WTC11 (cell line): ENCODE results near the gene NTRK3. TPM values are rescaled to one million over a fixed set of nuclear protein-coding genes. Genes with fewer than 3 reads are reported as not detected.

Experiments used
- ATAC-seq: fragments of 200-7000 bp; cut with Tn5 transposase; 2 replicates; pipeline ENCODE4 v1.10.0; 2021; ENCODE audit warnings: mild to moderate bottlenecking, moderate library complexity
- CTCF ChIA-PET: fragments of 300-600 bp; sonication (Branson Sonifier 250); formaldehyde crosslinking; loops from one replicate; lab custom pipeline; 2021; ENCODE audit warnings: antibody characterized with exemption; lab: Charles Lee
- POLR2A ChIA-PET: fragments of 350-600 bp; sonication (Branson Sonifier 250); formaldehyde crosslinking; loops from one replicate; lab custom pipeline; 2021; ENCODE audit warnings: antibody characterized with exemption; lab: Charles Lee
- DNase-seq: peaks from one replicate; pipeline ENCODE4 v3.0.0; 2021; ENCODE audit warnings: low spot score
- H3K27ac Mint-ChIP-seq: 2 replicates; pipeline ENCODE4 v1.8.0; 2021; ENCODE audit warnings: mixed read lengths
- H3K27me3 Mint-ChIP-seq: 2 replicates; pipeline ENCODE4 v1.8.0; 2021; ENCODE audit warnings: low read depth, mild to moderate bottlenecking, moderate library complexity, mixed read lengths
- H3K36me3 Mint-ChIP-seq: 2 replicates; pipeline ENCODE4 v1.8.0; 2021; ENCODE audit warnings: mixed read lengths
- H3K4me1 Mint-ChIP-seq: 2 replicates; pipeline ENCODE4 v1.8.0; 2022; ENCODE audit warnings: mixed read lengths
- H3K4me3 Mint-ChIP-seq: 2 replicates; pipeline ENCODE4 v1.8.0; 2021; ENCODE audit warnings: mild to moderate bottlenecking, moderate library complexity, mixed read lengths
- H3K9me3 Mint-ChIP-seq: 2 replicates; pipeline ENCODE4 v1.8.0; 2021; ENCODE audit warnings: mixed read lengths
- ATF1 ChIP-seq: sonication (generic); formaldehyde crosslinking; IDR thresholded peaks from 2 replicates; pipeline ENCODE4 v1.8.1; 2023; ENCODE audit warnings: mild to moderate bottlenecking, moderate library complexity, missing genetic modification reagents
- CBFB ChIP-seq: sonication (generic); formaldehyde crosslinking; IDR thresholded peaks from 2 replicates; pipeline ENCODE4 v1.8.1; 2022; ENCODE audit warnings: mild to moderate bottlenecking, low read depth, missing genetic modification reagents
- GABPB1 ChIP-seq: sonication (generic); formaldehyde crosslinking; IDR thresholded peaks from 2 replicates; pipeline ENCODE4 v1.8.1; 2023; ENCODE audit warnings: mild to moderate bottlenecking, missing genetic modification reagents
- GRHL2 ChIP-seq: fragments of 250-450 bp; sonication (Bioruptor Pico); IDR thresholded peaks from 2 replicates; pipeline ENCODE4 v1.8.0; 2022; ENCODE audit warnings: mild to moderate bottlenecking, moderate library complexity; ENCODE audit not compliant: insufficient replicate concordance, severe bottlenecking
- HMGA2 ChIP-seq: fragments of 250-450 bp; sonication (Bioruptor Pico); IDR thresholded peaks from 2 replicates; pipeline ENCODE4 v1.4.0; 2021; ENCODE audit warnings: mild to moderate bottlenecking, moderate library complexity
- MXD4 ChIP-seq: fragments of 250-450 bp; sonication (Bioruptor Pico); IDR thresholded peaks from 2 replicates; pipeline ENCODE4 v1.8.0; 2021; ENCODE audit warnings: mild to moderate bottlenecking, moderate library complexity, borderline replicate concordance
- MYBL2 ChIP-seq: sonication (generic); formaldehyde crosslinking; IDR thresholded peaks from 2 replicates; pipeline ENCODE4 v1.8.1; 2023; ENCODE audit warnings: mild to moderate bottlenecking, moderate library complexity, missing genetic modification reagents
- NFATC4 ChIP-seq: fragments of 250-450 bp; sonication (Bioruptor Pico); IDR thresholded peaks from 2 replicates; pipeline ENCODE4 v1.9.0; 2021; ENCODE audit warnings: mild to moderate bottlenecking
- NFE2L1 ChIP-seq: sonication (generic); formaldehyde crosslinking; IDR thresholded peaks from 2 replicates; pipeline ENCODE4 v1.8.1; 2023; ENCODE audit warnings: missing genetic modification reagents
- NFYB ChIP-seq: sonication (generic); formaldehyde crosslinking; conservative IDR thresholded peaks from 2 replicates; pipeline ENCODE4 v1.8.0; 2022; ENCODE audit warnings: low read depth, missing genetic modification reagents
- NR3C1 ChIP-seq: sonication (generic); formaldehyde crosslinking; conservative IDR thresholded peaks from 2 replicates; pipeline ENCODE4 v1.8.1; 2023; ENCODE audit warnings: low read depth, mild to moderate bottlenecking, missing genetic modification reagents
- OVOL2 ChIP-seq: fragments of 250-450 bp; sonication (Bioruptor Pico); IDR thresholded peaks from 2 replicates; pipeline ENCODE4 v1.9.0; 2021; ENCODE audit warnings: mild to moderate bottlenecking, borderline replicate concordance
- RELA ChIP-seq: sonication (generic); formaldehyde crosslinking; IDR thresholded peaks from 2 replicates; pipeline ENCODE4 v1.8.1; 2022; ENCODE audit warnings: missing genetic modification reagents, mild to moderate bottlenecking, borderline replicate concordance
- RORB ChIP-seq: fragments of 250-450 bp; sonication (Bioruptor Pico); IDR thresholded peaks from 2 replicates; pipeline ENCODE4 v1.9.0; 2021; ENCODE audit warnings: mild to moderate bottlenecking
- TCF7 ChIP-seq: sonication (generic); formaldehyde crosslinking; IDR thresholded peaks from 2 replicates; pipeline ENCODE4 v1.8.0; 2022; ENCODE audit warnings: mild to moderate bottlenecking, low read depth, missing genetic modification reagents, moderate library complexity
- ZNF121 ChIP-seq: sonication (generic); formaldehyde crosslinking; IDR thresholded peaks from 2 replicates; pipeline ENCODE4 v1.8.0; 2023; ENCODE audit warnings: missing genetic modification reagents
- ZNF138 ChIP-seq: sonication (generic); formaldehyde crosslinking; conservative IDR thresholded peaks from 2 replicates; pipeline ENCODE4 v1.8.1; 2022; ENCODE audit warnings: mild to moderate bottlenecking, moderate library complexity, missing genetic modification reagents
- ZNF232 ChIP-seq: sonication (generic); formaldehyde crosslinking; IDR thresholded peaks from 2 replicates; pipeline ENCODE4 v1.8.0; 2022; ENCODE audit warnings: mild to moderate bottlenecking, missing genetic modification reagents
- ZNF416 ChIP-seq: fragments of 250-450 bp; sonication (Bioruptor Pico); IDR thresholded peaks from 2 replicates; pipeline ENCODE4 v1.9.0; 2021; ENCODE audit warnings: mild to moderate bottlenecking, inconsistent platforms
- total RNA-seq: library from RNA; stranded (reverse); gene quantifications from 3 replicates; pipeline ENCODE4 v1.2.3, GENCODE V29; 2021
- TF ChIP-seq, protein P1 (sequence below): sonication (generic); formaldehyde crosslinking; IDR thresholded peaks from 2 replicates; pipeline ENCODE4 v1.8.1; 2022; ENCODE audit warnings: missing genetic modification reagents, borderline replicate concordance
- TF ChIP-seq, protein P2 (sequence below): fragments of 250-450 bp; sonication (Bioruptor Pico); IDR thresholded peaks from 2 replicates; pipeline ENCODE4 v1.9.0; 2021; ENCODE audit warnings: moderate library complexity, mild to moderate bottlenecking, inconsistent platforms, borderline replicate concordance
- TF ChIP-seq, protein P3 (sequence below): fragments of 250-450 bp; sonication (Bioruptor Pico); IDR thresholded peaks from 2 replicates; pipeline ENCODE4 v1.9.0; 2021; ENCODE audit warnings: mild to moderate bottlenecking
- TF ChIP-seq, protein P4 (sequence below): fragments of 250-450 bp; sonication (Bioruptor Pico); IDR thresholded peaks from 2 replicates; pipeline ENCODE4 v2.1.2; 2022; ENCODE audit warnings: mild to moderate bottlenecking, moderate library complexity
- TF ChIP-seq, protein P5 (sequence below): sonication (generic); formaldehyde crosslinking; IDR thresholded peaks from 2 replicates; pipeline ENCODE4 v1.8.0; 2022; ENCODE audit warnings: mild to moderate bottlenecking, missing genetic modification reagents
- TF ChIP-seq, protein P6 (sequence below): fragments of 250-450 bp; sonication (Bioruptor Pico); IDR thresholded peaks from 2 replicates; pipeline ENCODE4 v1.9.0; 2021; ENCODE audit warnings: mild to moderate bottlenecking, borderline replicate concordance

NTRK3 gene
- total RNA-seq, 1 experiment from 2014 or later = 12.3 TPM

DNA sequence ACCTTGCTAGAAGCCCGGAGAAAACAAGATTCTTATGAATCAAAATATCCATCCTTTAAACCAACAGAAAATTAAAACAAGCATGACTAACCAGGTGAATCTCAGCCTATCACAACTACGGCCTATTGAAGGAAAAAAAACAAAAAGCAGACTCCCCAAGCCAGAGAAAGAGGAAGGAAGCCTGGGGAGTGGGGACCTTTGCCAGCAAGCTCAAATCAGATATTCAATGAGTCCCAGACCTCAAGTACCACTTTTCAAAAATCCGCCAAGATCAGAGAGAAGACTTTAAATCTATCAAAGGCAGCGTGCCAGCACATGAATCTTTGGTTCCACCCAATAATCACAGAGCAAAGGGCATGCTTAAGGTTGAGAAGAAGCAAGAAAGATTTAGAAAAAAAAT is 253.8 kb downstream of the NTRK3 start:
- no peaks in the 10 kb centered on the region for H3K4me1 Mint-ChIP-seq
- H3K27me3 Mint-ChIP-seq = no peaks in the 10 kb centered on the region
- H3K4me3 Mint-ChIP-seq = no peak overlapping the region
- DNase-seq (no peak), ATAC-seq (no peak)
- H3K9me3 Mint-ChIP-seq = peaks cover 13% of the 10 kb centered on the region
- ChIA-PET CTCF (no interaction called here), POLR2A (interaction anchor here (0.6 kb wide), 1 partner anchor 602 kb away, joined by 6 read pairs; no protein-coding TSS in a partner anchor)
- H3K27ac Mint-ChIP-seq = no peak overlapping the region
- no peaks in the 10 kb centered on the region for H3K36me3 Mint-ChIP-seq
- TF ChIP-seq, protein P1, sequence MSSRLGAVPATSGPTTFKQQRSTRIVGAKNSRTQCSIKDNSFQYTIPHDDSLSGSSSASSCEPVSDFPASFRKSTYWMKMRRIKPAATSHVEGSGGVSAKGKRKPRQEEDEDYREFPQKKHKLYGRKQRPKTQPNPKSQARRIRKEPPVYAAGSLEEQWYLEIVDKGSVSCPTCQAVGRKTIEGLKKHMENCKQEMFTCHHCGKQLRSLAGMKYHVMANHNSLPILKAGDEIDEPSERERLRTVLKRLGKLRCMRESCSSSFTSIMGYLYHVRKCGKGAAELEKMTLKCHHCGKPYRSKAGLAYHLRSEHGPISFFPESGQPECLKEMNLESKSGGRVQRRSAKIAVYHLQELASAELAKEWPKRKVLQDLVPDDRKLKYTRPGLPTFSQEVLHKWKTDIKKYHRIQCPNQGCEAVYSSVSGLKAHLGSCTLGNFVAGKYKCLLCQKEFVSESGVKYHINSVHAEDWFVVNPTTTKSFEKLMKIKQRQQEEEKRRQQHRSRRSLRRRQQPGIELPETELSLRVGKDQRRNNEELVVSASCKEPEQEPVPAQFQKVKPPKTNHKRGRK (CRISPR knock-in tag) = no peak
- TF ChIP-seq NFATC4 (CRISPR knock-in tag) (no peak), NR3C1 (CRISPR knock-in tag) (no peak), TCF7 (CRISPR knock-in tag) (no peak), ZNF138 (CRISPR knock-in tag) (no peak), GABPB1 (no peak), NFYB (no peak), GRHL2 (CRISPR knock-in tag) (no peak), OVOL2 (CRISPR knock-in tag) (no peak), HMGA2 (CRISPR knock-in tag) (no peak), ZNF416 (no peak), NFE2L1 (CRISPR knock-in tag) (no peak), MYBL2 (CRISPR knock-in tag) (no peak)
- TF ChIP-seq, protein P2, sequence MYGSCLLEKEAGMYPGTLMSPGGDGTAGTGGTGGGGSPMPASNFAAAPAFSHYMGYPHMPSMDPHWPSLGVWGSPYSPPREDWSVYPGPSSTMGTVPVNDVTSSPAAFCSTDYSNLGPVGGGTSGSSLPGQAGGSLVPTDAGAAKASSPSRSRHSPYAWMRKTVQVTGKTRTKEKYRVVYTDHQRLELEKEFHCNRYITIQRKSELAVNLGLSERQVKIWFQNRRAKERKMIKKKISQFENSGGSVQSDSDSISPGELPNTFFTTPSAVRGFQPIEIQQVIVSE (CRISPR knock-in tag) = no peak
- TF ChIP-seq, protein P3, sequence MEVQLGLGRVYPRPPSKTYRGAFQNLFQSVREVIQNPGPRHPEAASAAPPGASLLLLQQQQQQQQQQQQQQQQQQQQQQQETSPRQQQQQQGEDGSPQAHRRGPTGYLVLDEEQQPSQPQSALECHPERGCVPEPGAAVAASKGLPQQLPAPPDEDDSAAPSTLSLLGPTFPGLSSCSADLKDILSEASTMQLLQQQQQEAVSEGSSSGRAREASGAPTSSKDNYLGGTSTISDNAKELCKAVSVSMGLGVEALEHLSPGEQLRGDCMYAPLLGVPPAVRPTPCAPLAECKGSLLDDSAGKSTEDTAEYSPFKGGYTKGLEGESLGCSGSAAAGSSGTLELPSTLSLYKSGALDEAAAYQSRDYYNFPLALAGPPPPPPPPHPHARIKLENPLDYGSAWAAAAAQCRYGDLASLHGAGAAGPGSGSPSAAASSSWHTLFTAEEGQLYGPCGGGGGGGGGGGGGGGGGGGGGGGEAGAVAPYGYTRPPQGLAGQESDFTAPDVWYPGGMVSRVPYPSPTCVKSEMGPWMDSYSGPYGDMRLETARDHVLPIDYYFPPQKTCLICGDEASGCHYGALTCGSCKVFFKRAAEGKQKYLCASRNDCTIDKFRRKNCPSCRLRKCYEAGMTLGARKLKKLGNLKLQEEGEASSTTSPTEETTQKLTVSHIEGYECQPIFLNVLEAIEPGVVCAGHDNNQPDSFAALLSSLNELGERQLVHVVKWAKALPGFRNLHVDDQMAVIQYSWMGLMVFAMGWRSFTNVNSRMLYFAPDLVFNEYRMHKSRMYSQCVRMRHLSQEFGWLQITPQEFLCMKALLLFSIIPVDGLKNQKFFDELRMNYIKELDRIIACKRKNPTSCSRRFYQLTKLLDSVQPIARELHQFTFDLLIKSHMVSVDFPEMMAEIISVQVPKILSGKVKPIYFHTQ (CRISPR knock-in tag) = no peak
- TF ChIP-seq, protein P4, sequence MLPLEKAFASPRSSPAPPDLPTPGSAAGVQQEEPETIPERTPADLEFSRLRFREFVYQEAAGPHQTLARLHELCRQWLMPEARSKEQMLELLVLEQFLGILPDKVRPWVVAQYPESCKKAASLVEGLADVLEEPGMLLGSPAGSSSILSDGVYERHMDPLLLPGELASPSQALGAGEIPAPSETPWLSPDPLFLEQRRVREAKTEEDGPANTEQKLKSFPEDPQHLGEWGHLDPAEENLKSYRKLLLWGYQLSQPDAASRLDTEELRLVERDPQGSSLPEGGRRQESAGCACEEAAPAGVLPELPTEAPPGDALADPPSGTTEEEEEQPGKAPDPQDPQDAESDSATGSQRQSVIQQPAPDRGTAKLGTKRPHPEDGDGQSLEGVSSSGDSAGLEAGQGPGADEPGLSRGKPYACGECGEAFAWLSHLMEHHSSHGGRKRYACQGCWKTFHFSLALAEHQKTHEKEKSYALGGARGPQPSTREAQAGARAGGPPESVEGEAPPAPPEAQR (CRISPR knock-in tag) = no peak

DNA sequence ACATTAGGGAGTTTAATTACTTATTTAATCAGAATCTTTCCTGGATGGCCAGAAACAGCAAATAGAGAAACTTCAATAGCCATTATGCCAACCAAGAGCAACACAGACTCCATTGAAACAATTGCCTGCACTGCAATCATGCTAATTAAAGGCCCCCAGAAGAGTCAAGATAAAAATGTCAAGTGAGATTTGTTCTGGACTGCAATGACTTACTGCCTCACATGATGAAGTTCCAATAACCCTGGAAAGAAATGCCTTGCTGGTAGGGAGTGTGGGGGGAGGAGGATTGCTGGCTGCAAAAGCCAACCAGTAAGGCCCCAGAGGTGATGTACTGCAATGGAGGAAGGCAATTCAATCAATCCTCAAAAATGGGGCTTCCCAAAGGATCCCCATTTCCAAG is 257.9 kb downstream of the NTRK3 start:
- Mint-ChIP-seq H3K36me3 (no peaks in the 10 kb centered on the region), H3K27me3 (no peaks in the 10 kb centered on the region), H3K4me1 (no peaks in the 10 kb centered on the region), H3K9me3 (peaks cover 13% of the 10 kb centered on the region), H3K4me3 (no peak overlapping the region), H3K27ac (no peak overlapping the region)
- ChIA-PET POLR2A (no interaction called here), CTCF (no interaction called here)
- ATAC-seq (no peak), DNase-seq (no peak)
- TF ChIP-seq ZNF138 (CRISPR knock-in tag) (no peak), ZNF232 (CRISPR knock-in tag) (no peak), ATF1 (CRISPR knock-in tag) (no peak), RELA (CRISPR knock-in tag) (no peak), CBFB (no peak), RORB (CRISPR knock-in tag) (no peak), MXD4 (CRISPR knock-in tag) (no peak), ZNF121 (CRISPR knock-in tag) (no peak)
- TF ChIP-seq, protein P5, sequence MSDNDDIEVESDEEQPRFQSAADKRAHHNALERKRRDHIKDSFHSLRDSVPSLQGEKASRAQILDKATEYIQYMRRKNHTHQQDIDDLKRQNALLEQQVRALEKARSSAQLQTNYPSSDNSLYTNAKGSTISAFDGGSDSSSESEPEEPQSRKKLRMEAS = no peak
- TF ChIP-seq, protein P4 (CRISPR knock-in tag) = no peak
- TF ChIP-seq, protein P6, sequence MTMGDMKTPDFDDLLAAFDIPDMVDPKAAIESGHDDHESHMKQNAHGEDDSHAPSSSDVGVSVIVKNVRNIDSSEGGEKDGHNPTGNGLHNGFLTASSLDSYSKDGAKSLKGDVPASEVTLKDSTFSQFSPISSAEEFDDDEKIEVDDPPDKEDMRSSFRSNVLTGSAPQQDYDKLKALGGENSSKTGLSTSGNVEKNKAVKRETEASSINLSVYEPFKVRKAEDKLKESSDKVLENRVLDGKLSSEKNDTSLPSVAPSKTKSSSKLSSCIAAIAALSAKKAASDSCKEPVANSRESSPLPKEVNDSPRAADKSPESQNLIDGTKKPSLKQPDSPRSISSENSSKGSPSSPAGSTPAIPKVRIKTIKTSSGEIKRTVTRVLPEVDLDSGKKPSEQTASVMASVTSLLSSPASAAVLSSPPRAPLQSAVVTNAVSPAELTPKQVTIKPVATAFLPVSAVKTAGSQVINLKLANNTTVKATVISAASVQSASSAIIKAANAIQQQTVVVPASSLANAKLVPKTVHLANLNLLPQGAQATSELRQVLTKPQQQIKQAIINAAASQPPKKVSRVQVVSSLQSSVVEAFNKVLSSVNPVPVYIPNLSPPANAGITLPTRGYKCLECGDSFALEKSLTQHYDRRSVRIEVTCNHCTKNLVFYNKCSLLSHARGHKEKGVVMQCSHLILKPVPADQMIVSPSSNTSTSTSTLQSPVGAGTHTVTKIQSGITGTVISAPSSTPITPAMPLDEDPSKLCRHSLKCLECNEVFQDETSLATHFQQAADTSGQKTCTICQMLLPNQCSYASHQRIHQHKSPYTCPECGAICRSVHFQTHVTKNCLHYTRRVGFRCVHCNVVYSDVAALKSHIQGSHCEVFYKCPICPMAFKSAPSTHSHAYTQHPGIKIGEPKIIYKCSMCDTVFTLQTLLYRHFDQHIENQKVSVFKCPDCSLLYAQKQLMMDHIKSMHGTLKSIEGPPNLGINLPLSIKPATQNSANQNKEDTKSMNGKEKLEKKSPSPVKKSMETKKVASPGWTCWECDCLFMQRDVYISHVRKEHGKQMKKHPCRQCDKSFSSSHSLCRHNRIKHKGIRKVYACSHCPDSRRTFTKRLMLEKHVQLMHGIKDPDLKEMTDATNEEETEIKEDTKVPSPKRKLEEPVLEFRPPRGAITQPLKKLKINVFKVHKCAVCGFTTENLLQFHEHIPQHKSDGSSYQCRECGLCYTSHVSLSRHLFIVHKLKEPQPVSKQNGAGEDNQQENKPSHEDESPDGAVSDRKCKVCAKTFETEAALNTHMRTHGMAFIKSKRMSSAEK = no peak
